Astrocyte (in vitro differentiated cells and primary cell): ENCODE measurements around the gene TXLNB.

Experiments used
- CTCF ChIP-seq: IDR thresholded peaks from 2 replicates; pipeline ENCODE4 v1.5.1; 2011; ENCODE audit warnings: low read depth, mild to moderate bottlenecking, inconsistent platforms, low read length, moderate library complexity; ENCODE audit not compliant: insufficient read depth
- EZH2 ChIP-seq: IDR thresholded peaks from 2 replicates; pipeline ENCODE4 v1.6.1; 2012; ENCODE audit warnings: mild to moderate bottlenecking, low read length, inconsistent platforms; ENCODE audit not compliant: insufficient read depth

- TF ChIP-seq CTCF, result no peak
- TF ChIP-seq EZH2, result no peak
Measured at GRCh38 chr6:139320081-139320480, 28.3 kb upstream of the TXLNB start.
